GM12891 (cell line): ENCODE results near the gene MTM1.

Experiments used
- DNase-seq: peaks from one replicate; pipeline ENCODE4 v3.0.0; 2011; ENCODE audit warnings: low spot score; ENCODE audit not compliant: insufficient read length
- FAIRE-seq: peaks from 2 replicates; lab custom pipeline; 2011; peaks lifted over from hg19 to GRCh38; lab: Jason Lieb, UNC
- PAX5 ChIP-seq: IDR thresholded peaks from 2 replicates; pipeline ENCODE4 v1.6.1; 2011; ENCODE audit warnings: low read length, moderate library complexity, mild to moderate bottlenecking; ENCODE audit not compliant: insufficient read depth, severe bottlenecking
- POLR2A ChIP-seq: IDR thresholded peaks from 2 replicates; pipeline ENCODE4 v1.6.1; 2011; ENCODE audit warnings: low read depth, low read length, control low read depth
- POLR2AphosphoS5 ChIP-seq: IDR thresholded peaks from 2 replicates; pipeline ENCODE4 v1.6.1; 2011; ENCODE audit warnings: low read depth, low read length, control low read depth
- POU2F2 ChIP-seq: IDR thresholded peaks from 2 replicates; pipeline ENCODE4 v1.6.1; 2011; ENCODE audit warnings: low read depth, mild to moderate bottlenecking, control low read depth, low read length, moderate library complexity
- SPI1 ChIP-seq: IDR thresholded peaks from 2 replicates; pipeline ENCODE4 v1.6.1; 2011; ENCODE audit warnings: low read depth, low read length, control low read depth
- TAF1 ChIP-seq: IDR thresholded peaks from 2 replicates; pipeline ENCODE4 v1.6.1; 2011; ENCODE audit warnings: low read depth, low read length, control low read depth

MTM1 gene

DNA sequence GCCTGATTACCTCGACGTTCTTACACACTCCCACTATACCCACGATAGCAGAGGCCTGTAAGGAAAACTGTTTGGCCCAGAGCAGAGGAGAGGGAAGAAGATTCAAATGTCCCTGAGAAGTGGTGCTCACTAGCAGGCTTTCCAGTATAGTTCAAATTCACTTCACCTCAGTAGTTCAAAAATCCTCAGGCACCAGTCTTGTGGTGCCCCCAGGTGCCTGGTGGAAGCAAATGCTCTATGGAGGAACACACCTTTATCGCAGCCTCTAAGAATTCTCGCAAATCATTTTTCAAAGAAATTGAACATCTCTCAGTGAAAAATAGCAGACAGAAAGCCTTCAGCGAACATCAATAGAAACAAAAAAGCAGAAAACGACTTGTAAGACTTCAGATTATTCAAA lies 112.6 kb downstream of the MTM1 start:
- TF ChIP-seq TAF1 (no peak), SPI1 (no peak), POU2F2 (no peak), POLR2A (no peak), PAX5 (no peak)
- peak; percentile 66 for FAIRE-seq
- DNase-seq = no peak

DNA sequence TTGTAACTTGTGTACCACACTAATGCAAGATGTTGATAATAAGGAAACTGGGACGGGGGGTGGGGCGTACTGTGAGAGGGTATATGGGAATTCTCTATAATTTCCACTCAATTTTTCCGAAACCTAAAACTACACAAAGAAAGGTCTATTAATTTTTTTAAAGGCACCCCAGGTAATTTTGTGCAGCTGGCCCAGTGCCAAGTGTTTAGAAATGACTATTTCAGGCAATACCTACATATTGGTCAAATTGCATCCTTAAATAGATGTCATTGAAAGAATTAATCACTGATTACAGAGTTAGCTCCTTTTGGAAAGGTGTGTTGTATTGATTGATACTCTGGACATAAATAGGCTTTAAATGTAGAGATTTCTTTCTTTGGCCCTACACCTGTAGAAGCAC lies 114.7 kb downstream of the MTM1 start:
- no peak for FAIRE-seq
- TF ChIP-seq POLR2AphosphoS5 (no peak), TAF1 (no peak), POU2F2 (no peak), SPI1 (no peak), POLR2A (no peak), PAX5 (no peak)

GRCh38 chrX:150683536-150684146 lies 115.2 kb downstream of the MTM1 start:
- TF ChIP-seq TAF1 (no peak), SPI1 (no peak), PAX5 (no peak), POU2F2 (no peak)
- DNase-seq = no peak
- FAIRE-seq = peak; percentile 69

More for the DNA sequence above, 114.7 kb downstream of the MTM1 start:
- DNase-seq = no peak

DNA sequence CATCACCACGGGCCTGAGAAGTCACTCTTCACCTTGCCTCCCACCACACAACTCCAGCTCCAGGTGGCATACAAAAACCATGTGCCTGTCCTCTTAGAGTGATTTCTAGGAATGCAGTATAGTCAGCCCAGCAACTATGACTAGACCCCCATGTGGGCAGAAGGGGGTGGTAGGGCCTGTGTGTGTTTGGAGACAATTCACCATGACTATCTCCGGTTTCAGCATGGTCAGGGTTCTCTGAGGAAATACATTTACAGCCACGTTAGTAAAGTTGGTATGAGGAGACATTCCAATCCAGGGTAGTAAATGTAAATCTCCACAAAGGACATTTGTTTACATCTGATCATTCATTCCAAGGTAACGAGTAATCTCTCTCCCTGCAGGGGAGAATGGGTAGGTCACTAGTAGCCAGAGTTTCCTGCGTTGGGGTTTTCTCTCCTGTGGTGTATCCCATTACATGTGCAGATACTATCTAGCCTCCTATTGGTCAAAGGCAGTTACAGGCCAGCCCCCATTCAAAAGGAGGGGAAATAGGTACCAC lies 120.6 kb downstream of the MTM1 start:
- DNase-seq (no peak), FAIRE-seq (no peak)
- TF ChIP-seq POU2F2 = no peak
- no peak for TF ChIP-seq SPI1
- TF ChIP-seq POLR2AphosphoS5 = no peak
- TF ChIP-seq PAX5 = no peak
- no peak for TF ChIP-seq POLR2A
- no peak for TF ChIP-seq TAF1

GRCh38 chrX:150690126-150690525 lies 121.7 kb downstream of the MTM1 start:
- TF ChIP-seq POLR2AphosphoS5 = no peak
- TF ChIP-seq SPI1 = no peak
- no peak for TF ChIP-seq POU2F2
- TF ChIP-seq PAX5 = no peak
- no peak for TF ChIP-seq POLR2A
- FAIRE-seq (no peak), DNase-seq (no peak)

GRCh38 chrX:150692296-150692695 lies 123.9 kb downstream of the MTM1 start:
- FAIRE-seq = no peak
- DNase-seq = no peak
- no peak for TF ChIP-seq TAF1
- no peak for TF ChIP-seq POLR2A
- no peak for TF ChIP-seq POLR2AphosphoS5
- no peak for TF ChIP-seq POU2F2
- no peak for TF ChIP-seq SPI1
- TF ChIP-seq PAX5 = no peak

DNA sequence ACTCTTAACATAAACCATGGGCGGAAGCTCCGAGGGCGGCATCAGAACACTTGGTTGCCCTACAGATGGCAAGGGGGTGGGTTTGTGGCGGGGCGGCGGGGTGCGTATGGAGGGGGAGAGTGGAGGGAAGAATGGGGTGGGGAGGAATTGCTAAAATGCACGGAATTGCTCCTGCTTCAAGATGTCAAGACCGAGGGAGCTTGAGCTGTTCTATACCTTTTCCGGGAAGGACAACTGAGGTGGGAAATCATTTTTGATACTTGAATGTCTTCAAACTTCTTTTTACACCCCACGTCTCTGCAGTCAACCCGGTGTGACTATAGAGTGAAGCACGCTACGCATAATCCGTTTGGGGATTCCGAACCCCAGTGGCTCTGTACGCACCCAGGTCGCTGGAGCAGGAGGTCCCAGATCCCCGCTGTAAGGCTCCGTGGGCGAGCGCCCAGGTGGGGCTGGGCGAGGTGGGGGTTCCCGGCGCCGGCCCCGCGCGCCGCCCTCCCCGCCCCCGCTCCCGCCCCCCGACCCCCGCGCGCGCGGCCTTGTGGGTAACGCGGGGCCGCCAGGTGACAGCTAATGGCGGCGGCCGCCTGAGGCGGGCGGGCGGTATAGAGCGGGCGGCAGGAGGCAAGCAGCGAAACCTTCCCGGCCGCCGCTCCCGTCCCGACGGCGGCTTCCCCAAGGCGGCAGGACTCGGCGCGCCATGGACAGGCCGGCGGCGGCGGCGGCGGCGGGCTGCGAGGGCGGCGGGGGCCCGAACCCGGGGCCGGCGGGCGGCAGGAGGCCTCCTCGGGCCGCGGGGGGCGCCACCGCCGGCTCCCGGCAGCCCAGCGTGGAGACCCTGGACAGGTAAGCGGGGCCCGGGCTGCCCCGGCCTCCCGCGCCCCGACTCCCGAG lies 124.7 kb downstream of the MTM1 start, which contains the start of gene MTMR1:
Gene MTMR1, plus strand, starts transcription at position 566 of the 894 bp plus-strand sequence. Its CDS starts 135 bp downstream, at position 701.
- peak; percentile 66 for FAIRE-seq
- peak; percentile 43 for DNase-seq
- TF ChIP-seq POLR2AphosphoS5 (no peak; the same call in 1 of the 2 replicates), TAF1 (peak; percentile 55; the same call in 1 of the 2 replicates)

- TF ChIP-seq SPI1 (peak; percentile 53; the same call in 1 of the 2 replicates), POLR2A (no peak), TAF1 (no peak)
- DNase-seq = peak; percentile 75
- peak; percentile 96 for FAIRE-seq
Measured at GRCh38 chrX:150693725-150694574, 125.5 kb downstream of the MTM1 start.

DNA sequence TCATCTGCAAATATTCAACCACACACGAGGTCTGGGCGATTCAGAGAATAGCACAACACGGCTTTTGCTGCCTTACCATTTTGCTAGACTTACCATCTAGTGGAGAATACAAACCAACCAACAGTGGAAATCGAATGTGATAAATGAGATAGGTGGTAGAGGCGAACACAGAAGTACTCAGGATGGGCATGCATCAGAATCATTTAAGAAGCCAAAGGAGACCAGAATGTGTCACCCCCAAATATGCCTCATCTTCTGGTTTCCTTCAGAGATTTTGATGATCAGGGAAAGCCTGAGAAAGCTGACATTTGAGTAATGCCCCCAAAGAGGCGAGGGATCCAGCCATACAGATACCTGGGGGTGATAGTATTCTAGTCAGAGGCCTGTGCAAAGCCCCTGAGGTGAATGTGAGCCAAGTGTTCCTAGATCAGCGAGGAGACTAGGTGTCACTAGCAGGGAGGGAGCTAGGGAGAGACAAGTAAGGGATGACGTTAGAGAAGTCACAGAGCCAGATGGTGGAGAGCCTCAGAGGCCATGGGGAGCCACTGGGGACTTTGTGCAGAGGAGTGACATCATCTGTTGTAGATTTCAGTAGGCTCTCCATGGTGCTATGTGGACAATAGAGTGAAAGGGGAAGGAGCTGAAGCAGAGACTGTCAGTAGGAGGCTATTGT lies 126.5 kb downstream of the MTM1 start:
- TF ChIP-seq POU2F2 = no peak
- no peak for FAIRE-seq

More for the DNA sequence above, 126.5 kb downstream of the MTM1 start:
- DNase-seq = no peak
